Measurements from ENCODE around the gene NCDN.

NCDN gene

GRCh38 chr1:35589516-35590427 lies 32.2 kb downstream of the NCDN start:
- H3K27ac ChIP-seq: no peak overlapping the region
- TF ChIP-seq CTCF (conservative IDR thresholded peaks at IDR 0.05): no peak
- TF ChIP-seq ZFX (IDR thresholded peaks at IDR 0.05): no peak

GRCh38 chr1:35590476-35591040 lies 33.0 kb downstream of the NCDN start:
- H3K27ac ChIP-seq: no peak overlapping the region
- no peak for TF ChIP-seq ZFX (IDR thresholded peaks at IDR 0.05)

- no peak for TF ChIP-seq CTCF (conservative IDR thresholded peaks at IDR 0.05)
- no peak for TF ChIP-seq ZFX (IDR thresholded peaks at IDR 0.05)
- no peak overlapping the region for H3K27ac ChIP-seq
Observed at GRCh38 chr1:35591211-35591610, 33.6 kb downstream of the NCDN start.

- H3K27ac ChIP-seq: no peak overlapping the region
- TF ChIP-seq CTCF (conservative IDR thresholded peaks at IDR 0.05): no peak
- TF ChIP-seq ZFX (IDR thresholded peaks at IDR 0.05): no peak
Observed at GRCh38 chr1:35592991-35593769, 35.6 kb downstream of the NCDN start.

GRCh38 chr1:35594005-35594760 lies 36.6 kb downstream of the NCDN start:
- TF ChIP-seq ZFX (IDR thresholded peaks at IDR 0.05) (no peak), CTCF (conservative IDR thresholded peaks at IDR 0.05) (no peak)
- H3K27ac ChIP-seq: no peak overlapping the region

GRCh38 chr1:35595684-35596083 lies 38.1 kb downstream of the NCDN start:
- H3K27ac ChIP-seq: no peak overlapping the region
- TF ChIP-seq ZFX (IDR thresholded peaks at IDR 0.05) (no peak), CTCF (conservative IDR thresholded peaks at IDR 0.05) (no peak)

GRCh38 chr1:35597870-35598269 lies 40.3 kb downstream of the NCDN start:
- H3K27ac ChIP-seq: no peak overlapping the region
- TF ChIP-seq ZFX (IDR thresholded peaks at IDR 0.05) (no peak), CTCF (conservative IDR thresholded peaks at IDR 0.05) (no peak)

Measured in C4-2B (cell line).